NCI-H1092 treated with DMSO at 0.1 percent for 48 hours (cell line): ENCODE data around the gene AKAP6.

Experiments used
- DNase-seq: peaks from one replicate; lab custom pipeline; 2025; lab: John Stamatoyannopoulos, UW

The AKAP6 gene

DNA sequence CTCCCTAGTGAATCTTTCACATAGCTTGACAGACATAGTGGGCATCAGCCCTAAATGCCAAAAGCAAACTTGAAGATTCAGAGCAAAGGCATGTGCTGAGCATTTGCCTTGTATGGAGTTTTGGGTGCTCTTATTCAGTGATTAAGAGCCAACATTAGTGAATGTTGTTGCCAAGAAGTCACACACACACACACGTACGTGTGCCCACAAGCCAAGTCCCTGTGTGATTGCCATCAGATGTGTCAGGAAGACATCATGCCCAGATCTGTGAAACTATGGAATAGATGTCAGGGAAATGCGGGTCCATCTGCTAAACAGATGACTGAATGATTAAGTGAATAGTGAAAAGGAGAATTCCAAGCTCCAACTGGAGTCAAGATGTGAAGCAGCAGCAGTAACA is 149.0 kb downstream of the AKAP6 start:
- no peak for DNase-seq

DNA sequence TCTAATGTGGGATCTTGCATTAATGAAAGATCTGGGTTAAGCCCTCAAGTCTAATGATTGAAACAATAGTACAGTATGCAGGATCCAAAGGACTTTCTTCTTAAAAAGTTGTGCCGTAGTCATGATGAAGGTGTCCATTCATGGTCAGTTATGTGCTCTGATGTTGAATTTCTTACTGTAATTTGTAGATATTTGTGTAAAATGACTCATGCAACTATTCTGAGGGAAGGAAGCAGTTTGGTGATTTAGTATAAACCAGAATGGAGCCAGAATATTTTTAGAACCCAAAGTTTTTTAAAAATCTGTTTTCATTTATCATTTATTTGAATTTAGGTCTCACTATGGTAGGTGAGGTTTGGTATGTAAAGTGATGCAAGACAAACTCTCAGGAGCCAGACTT is 151.2 kb downstream of the AKAP6 start:
- no peak for DNase-seq

DNA sequence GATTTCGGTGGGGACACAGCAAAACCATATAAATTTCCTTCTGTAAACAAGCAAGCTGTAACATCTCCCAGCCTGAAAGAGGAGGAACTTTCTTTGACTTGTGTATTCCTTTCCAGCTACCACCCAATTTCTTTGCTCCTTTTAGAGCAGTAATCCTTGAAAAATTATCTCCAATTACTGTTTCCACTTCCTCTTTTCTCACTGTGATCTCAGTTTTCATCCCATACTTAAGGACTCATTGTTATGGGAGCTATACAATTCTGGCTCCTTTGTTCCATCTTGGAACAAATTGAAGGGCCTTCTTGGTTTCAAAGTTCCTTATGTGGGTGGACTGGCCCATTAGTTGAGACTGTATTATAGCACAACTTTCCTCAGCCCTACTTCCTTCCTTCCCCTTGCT is 152.6 kb downstream of the AKAP6 start:
- DNase-seq = no peak

DNA sequence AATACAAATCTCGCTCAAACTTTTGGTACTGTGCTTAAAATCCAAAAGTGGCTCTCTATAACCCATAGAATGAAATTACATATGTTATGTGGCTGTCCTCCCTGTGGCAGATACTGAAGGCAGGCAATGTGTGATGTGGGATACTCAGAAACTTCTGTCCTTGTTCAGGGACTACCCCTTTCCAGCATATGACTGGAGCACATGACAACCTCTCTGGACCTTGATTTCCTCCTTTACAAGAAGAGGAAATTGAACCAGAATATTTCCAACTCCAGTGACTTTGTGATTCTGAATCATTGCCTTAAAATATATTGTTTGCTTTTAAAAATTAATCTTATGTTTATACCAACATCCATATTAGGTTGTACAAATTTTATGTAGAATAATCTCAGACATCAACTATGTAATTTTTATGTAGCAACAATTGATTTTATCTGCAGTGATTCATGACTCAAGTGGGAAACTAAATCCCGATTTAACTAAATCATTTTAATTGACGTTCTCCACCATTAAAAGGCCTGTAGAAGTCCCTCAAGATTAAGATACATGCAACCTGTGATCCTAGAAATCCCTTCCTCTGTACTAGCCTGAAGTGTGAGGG is 162.4 kb downstream of the AKAP6 start:
- DNase-seq = no peak

DNA sequence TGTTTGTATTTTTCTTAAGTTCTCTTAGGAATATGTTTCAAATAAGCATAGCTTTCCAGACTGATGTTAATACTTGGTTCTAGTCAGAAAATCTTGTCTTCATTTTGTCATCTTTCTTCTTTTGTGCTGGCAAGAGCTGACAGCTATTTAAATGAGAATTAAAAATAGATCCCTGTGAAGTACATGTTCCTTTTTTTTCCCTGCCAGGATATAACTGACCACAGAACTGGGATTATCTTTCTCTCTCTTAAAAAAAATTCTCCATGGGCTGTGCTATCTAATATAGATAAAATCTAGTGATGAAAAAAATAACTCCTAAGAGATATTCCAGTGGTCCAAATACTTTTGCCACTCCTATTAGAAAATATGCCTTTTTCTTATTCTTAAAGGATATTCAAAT is 163.4 kb downstream of the AKAP6 start:
- no peak for DNase-seq

DNA sequence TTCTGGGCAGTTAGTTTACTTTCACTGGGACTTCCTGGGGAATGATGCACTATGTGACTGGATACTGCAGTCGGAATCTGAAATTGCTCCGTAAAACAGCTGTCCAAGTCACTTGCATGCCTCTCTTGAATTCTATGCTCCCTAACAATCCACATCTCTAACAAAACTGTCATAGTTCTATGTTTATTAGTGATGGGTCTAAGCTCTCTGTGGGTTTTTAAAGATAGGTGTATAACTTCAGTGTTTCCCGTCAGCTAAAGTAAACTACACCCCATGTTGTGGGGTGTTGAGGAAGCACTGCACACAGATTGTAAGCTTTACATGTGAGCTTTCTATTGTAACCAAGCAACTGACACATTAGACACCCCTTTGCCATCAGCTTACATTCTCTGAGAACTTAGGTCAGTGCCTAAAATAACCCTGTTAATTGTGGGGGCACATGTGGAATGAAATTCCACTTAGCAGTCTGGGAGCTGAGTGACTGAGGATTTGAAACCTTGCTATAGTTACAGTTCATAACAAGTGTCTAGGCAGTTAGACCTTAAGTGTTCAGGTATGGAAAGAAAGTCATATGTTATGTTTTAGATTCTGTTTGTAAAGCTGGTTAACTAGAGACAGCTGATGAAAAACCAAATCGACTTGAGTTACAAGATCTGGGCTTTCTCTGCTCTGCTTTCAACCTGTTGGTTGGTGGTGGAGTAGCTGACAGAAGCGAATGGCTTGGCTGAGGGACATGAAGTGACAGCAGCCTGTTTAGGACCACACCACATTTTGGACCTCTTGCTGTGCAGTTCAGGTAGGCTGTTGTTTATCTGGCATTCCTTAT is 165.7 kb downstream of the AKAP6 start:
- no peak for DNase-seq

DNA sequence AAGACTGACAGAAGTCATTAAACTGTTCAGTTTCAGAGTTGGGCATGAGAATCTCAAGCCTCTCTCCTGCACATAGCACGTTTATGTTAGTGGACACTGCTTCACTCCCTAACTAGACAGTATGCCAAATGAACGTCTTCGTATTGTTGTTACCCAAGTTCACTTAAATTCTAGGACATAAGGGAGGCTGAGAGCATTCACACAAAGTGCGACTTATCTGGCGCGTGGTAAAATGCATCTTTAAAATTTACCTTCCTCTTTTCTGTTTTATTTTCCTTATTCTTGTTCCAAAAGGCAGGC is 166.3 kb downstream of the AKAP6 start:
- no peak for DNase-seq

DNA sequence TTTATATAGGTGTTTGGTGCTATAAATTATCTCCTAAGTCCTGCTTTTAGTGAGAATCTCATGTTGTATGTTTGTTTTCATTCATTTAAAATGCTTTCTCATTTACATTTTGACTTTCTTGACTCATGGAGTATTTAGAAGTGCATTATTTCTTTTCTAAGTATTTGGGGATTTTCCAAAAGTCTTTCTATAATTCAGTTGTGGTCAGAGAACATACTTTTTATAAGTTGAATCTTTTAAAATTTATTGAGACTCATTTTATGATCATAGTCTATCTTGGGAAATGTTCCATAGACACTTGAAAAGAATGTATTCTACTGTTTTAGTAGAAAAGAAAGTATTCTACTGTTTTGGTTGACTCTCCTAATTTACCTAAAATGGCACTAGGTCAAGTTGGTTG is 168.2 kb downstream of the AKAP6 start:
- DNase-seq = no peak

DNA sequence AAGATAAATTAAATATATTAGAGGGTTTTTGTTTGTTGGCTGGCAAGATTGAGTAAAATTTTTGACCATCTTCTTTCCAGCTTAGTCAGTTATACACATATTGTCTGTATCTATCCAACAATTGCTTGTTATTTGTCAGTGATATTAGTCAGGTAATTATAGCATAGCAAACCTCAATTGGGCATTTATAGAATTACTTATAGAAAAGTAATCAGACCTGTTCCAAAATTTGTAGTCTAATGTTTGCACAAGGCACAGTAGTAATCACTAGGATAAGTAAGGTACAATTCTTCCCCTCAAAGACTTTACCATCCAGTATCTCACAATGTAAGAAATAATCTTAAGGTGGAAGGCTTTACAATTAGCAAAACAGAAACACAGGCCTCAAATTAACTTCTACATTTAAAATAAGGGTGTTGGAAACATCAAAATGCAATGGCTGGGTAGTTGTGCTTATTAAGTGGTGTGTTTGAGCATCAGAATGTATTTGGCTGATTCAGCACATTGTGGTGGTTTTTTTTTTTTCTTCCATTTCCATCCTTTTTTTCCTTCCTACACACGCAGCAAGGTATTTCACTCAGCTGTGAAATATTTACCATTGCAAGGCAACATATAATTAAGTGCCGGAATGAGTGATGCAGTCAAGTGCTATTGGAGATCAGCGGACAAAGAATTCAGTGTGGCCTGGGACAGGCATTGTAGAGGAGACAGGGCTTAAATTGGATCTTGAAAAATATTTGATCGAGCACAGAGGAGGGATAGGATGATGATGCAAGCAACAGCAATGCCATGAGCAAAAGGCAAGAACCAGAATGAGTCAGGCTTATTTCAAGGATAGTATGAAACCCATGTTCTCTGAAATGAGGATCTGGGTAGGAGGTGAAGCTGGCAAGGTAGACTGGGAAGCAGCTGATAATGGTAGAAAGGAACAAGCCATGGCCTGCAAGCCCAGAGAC is 178.2 kb downstream of the AKAP6 start:
- DNase-seq = no peak

DNA sequence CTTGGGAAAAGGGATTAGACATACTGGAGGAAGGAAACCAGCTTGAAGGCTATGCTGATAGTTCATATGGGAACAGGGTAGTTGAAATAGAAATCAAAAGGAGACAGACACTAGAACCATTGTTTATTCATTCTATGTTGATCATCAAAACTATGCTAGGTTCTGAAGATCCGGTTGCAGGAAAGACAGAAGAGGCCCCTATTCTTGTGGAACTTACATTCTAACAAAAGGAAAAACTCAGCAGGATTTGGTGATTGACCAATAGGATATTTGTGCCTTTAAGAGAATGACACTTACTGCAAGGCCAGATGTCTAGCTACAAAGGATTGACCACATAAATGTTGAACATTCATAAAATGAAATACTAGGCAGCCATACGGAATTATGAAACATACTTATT is 179.2 kb downstream of the AKAP6 start:
- no peak for DNase-seq

DNA sequence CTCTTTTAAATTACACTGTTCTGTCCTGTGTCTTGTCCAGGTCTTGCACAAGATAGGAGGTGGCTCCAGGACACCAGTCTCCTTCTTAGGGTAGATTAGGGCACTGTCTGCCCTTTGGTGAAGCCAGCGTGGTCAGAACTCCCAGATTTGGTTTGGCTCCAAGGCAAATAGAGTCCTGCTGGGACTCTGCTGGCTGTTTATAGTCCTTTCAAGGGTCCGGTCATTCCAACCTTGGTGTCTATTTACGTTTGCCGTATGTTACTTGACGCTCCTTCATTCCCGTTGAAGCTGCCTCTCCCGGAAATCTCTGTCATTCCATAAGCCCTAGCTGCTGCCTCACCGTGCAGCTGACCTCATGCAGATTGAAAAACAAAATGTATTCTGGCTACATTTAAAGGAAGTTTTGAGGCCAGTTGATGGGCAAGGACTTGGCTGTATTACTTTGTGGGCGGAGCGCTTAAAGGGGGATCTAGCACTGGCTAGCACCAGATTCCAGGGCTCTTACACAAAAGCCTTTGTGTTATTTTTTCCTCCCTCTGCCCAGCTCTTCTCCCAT is 180.6 kb downstream of the AKAP6 start:
- DNase-seq = no peak

DNA sequence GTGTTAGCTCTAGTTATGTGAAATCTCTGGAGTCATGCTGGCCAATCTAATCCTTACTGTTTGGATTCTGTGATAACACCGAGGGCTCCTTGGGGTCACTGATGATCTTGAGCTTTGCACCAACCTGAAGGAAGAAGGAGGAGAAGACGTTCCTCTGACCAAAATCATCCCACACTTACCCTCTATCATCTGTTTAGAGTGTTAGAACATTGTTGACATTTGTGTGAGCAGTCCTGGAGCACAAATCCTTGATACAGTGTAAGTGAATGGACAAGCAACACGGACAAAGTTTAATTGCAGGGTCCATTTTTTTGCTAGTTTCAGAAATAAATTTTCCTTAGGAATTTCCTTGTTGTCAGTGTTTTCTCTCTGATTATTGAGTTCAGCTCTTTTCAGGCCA is 181.7 kb downstream of the AKAP6 start:
- DNase-seq = no peak

DNA sequence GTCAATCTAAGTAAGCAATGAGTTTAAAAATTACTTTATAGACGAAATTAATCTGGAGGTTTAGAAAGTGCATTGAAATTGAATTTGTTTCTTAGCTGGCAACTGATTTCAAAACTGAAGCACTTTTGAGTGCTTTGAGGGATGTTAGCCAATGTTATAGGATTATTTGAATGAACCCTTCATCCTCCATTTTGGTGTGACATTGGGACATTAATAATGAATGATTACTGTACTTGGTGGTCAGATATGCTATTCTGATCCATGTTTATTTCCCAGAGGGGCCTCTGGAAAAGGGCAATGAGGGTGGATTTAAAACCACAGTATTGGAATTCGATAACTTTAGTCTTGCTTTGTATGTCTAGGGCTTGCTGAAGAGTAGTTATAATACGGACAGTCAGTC is 183.2 kb downstream of the AKAP6 start:
- DNase-seq = no peak

DNA sequence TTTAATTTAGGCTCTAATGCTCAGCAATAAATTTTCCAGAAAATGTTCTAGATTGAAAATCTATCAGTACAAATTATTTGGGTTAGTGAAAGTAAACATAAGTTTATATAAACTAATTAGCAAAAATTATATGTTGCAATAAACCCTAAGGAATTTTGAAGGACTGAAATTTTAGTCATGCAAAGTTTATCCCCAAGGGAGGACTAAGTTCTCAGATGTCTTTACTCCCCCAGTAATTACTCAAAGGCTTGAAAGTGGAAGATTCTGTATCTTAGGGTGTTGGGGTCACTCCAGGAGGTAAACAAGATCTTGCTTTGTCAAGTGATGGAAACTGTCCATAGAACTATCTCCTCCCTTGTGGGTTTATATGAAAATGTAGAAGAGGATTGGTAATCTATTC is 183.7 kb downstream of the AKAP6 start:
- no peak for DNase-seq

DNA sequence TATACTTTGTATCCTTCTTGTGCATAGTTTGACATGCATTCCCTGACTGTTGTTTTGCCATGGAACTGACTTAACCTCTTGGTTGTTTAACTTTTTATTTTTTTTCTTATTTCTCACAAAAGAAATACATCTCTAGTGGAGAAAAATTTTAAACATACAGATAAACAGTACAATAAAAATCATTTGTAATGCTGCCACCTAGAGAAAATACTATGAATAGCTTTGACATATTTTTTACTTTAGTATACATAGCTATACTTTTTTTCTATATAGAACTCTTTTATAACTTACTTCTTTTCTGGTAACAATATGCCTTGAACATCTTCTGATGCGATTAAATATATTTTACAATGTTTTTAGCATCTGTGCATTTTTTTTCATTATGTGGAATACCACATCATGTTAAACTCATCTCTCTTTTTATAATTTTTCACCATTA is 184.5 kb downstream of the AKAP6 start:
- peak; percentile 9 for DNase-seq

DNA sequence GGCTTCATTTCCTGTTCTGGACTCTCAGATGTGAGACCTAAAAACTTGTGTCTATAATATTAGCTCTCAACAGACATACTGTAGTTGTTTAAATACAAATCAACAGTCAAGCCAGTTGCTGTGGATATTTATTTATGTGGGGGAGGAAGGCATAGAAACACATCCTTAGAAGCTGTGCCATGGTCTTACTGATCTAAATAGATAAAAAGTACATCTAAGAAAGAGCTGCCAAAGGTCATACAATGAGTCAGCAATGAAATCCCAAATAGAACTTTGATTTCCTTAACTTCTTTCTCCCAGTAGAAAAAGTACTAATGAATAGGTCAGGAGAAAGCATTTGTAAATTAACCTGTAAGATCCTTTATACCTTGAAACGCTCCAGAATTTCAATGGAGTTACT is 185.1 kb downstream of the AKAP6 start:
- DNase-seq = no peak

DNA sequence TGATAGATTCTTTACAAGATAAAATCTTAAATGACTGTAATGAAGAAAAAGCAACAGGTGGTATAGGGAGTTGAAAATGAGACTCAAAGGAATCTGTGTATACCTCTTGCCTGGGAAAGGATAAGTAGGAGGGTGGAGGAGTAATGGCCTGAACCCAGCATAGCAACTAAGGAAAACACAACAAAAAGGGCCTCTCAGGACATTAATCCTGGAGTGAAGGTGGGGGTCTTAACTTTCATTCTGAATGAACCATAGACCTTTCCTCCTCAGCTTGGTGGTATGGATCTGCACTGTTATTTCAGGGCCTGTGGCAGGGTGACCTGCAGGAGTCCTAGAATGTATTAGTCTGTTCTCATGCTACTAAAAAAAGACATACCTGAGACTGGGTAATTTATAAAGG is 185.6 kb downstream of the AKAP6 start:
- no peak for DNase-seq

DNA sequence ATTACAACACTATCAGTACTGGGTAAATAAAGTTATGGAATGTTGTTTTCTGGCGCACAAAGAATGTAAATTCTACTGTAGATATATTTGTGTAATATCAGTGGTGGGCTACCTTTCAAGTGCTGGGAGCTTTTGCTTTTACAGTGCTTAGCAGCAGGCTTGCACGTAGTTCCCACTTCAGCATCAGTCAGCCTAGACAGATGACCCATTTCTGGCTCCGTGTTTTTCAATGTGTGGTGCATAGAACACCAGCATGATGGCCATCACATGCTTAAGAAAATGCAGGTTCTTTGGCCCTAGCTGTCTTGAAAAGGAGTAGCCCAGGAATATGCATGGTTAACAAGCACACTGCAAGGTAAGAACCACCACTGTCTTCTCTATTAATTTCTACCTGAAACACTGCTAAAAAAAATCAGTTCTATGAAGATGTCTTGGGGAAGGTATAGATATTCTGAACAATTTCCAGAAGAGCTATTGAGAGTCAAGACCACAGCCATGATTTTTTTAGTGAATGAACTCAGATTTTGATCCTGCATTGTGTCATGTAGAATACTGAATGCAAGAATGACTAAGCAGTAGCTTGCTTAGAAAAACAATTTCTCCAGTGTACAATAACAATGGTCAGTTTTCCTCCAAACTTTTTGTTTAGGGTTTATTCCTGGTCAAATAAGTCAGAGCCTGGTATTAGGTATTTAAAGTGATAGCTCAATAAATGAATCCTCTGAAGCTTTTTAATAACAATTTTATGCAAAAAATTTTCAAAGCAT is 195.7 kb downstream of the AKAP6 start:
- no peak for DNase-seq

DNA sequence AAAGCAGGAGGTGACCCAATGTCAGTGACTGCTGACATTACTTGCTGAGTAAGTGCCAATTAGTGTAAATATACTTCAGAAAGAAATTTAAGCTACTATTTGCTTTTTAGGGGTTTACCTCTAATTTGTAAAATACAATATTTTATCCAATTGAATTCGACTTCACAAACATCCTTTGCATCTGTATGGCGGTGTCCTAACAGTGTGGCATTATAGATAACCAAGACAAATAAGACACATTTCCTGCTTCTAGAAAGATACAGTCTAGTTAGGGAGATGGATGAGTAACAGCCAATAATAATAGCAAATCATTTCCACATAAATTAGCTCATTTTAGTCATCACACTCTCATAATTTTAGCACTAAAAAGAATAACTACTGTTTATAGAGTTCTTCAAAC is 196.5 kb downstream of the AKAP6 start:
- DNase-seq = no peak

DNA sequence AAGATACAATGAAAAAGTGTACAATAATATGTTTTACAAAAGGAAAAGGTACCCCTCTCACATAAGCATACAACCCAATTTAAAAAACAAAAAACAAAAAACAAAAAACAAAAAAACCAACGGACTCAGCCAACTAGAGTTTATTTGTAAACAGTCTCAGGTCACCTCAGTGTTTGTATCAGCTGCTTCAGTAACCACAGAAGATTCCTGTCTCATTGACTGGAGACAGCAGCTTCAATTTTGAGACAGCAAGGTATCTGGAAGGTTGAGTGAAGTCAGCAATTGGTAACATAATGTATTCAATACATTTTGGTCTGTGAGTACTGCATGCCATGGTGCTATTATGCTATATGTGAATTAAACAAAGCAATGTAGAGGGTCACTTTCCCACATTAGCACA is 201.7 kb downstream of the AKAP6 start:
- no peak for DNase-seq

DNA sequence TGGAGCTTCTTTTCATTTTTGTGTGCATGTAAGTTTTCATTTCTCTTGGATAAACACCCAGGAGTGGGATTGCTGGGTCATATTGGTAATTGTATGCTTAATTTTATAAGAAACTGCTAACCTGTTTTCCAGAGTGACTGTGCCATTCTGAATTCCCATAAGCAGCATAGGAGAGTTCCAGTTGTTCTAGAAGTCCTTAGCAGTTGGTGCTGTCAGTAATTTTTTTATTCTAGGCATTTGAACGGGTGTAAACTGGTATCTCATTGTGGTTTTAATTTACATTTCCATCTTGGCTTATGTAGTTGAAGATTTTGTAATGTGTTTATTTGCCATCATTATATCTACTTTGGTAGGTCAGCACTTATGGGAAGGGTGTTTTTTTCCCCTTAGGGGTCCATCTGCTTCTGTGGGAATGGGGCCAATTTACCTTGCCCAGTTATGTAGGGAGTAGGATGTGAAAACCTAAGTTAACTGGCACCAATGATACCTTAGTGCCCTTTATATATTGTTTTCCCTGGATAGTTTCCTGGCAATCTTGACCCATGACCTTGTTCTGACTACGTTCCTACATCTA is 202.9 kb downstream of the AKAP6 start:
- DNase-seq = peak; percentile 8

DNA sequence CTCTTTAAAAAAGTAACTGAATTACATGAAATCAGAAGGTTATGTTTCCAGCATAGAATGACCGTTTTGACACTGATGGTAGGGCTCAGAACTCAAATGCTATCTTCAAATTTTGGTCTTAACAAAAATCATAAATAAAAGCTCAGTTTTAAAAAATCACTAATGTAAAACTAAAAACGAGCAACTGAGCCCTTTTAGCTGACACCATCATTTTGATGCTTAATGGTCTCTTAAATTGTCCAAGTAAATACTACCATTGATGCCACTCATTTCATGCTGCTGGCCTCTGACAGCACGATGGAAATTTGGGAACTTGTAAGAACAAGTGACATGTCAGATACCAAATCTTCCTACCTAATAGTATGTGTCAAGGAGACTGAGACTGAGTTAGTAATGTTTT is 205.0 kb downstream of the AKAP6 start:
- no peak for DNase-seq
